OCI-LY7 (cell line): ENCODE measurements around the gene SCN5A. TPM values are rescaled to one million over a fixed set of nuclear protein-coding genes. Genes with fewer than 3 reads are reported as not detected.

Experiments
- BruUV-seq: library from RNA; stranded (reverse); fragments of 400-500 nt; replicated peaks from 2 replicates; lab custom pipeline; 2021; lab: Mats Ljungman, UMichigan
- CTCF ChIA-PET: fragments of 300-600 bp; sonication (Branson Sonifier 250); formaldehyde crosslinking; loops from one replicate; lab custom pipeline; 2022; ENCODE audit warnings: antibody characterized with exemption; ENCODE audit not compliant: unreplicated experiment; lab: Charles Lee
- POLR2A ChIA-PET: fragments of 300-600 bp; sonication (Branson Sonifier 250); formaldehyde crosslinking; loops from one replicate; lab custom pipeline; 2022; ENCODE audit warnings: antibody characterized with exemption; lab: Charles Lee
- DNase-seq: peaks from one replicate; pipeline ENCODE4 v3.0.0-alpha.2; 2015; ENCODE audit warnings: low spot score
- H2AFZ ChIP-seq: fragments of 200-600 bp; sonication (generic), shearing (Covaris generic); 2 replicates; pipeline ENCODE4 v1.6.1; 2014; ENCODE audit warnings: mild to moderate bottlenecking, antibody characterized with exemption, low read length, moderate library complexity
- H3K27ac ChIP-seq: fragments of 200-600 bp; sonication (generic); 2 replicates; pipeline ENCODE4 v1.5.1; 2014; ENCODE audit warnings: mixed run types, low read depth, mild to moderate bottlenecking, moderate library complexity, low read length, inconsistent platforms; ENCODE audit not compliant: poor library complexity, severe bottlenecking
- H3K36me3 ChIP-seq: fragments of 200-600 bp; sonication (generic); 2 replicates; pipeline ENCODE4 v1.6.1; 2014; ENCODE audit warnings: mild to moderate bottlenecking, antibody characterized with exemption, low read length, moderate library complexity, mixed read lengths; ENCODE audit not compliant: insufficient read depth
- H3K4me1 ChIP-seq: fragments of 200-600 bp; sonication (generic); 2 replicates; pipeline ENCODE4 v1.5.1; 2014; ENCODE audit warnings: mild to moderate bottlenecking, low read length; ENCODE audit not compliant: insufficient read depth, poor library complexity, severe bottlenecking
- H3K4me2 ChIP-seq: fragments of 200-600 bp; sonication (generic); 2 replicates; pipeline ENCODE4 v1.6.1; 2014; ENCODE audit warnings: mild to moderate bottlenecking, low read length
- H3K4me3 ChIP-seq: fragments of 200-600 bp; sonication (generic); 2 replicates; pipeline ENCODE4 v1.5.1; 2014; ENCODE audit warnings: mild to moderate bottlenecking, low read depth, low read length; ENCODE audit not compliant: poor library complexity, severe bottlenecking
- H3K79me2 ChIP-seq: fragments of 200-600 bp; sonication (generic); 2 replicates; pipeline ENCODE4 v1.6.1; 2016; ENCODE audit warnings: low read depth, mild to moderate bottlenecking, low read length, moderate library complexity, mixed read lengths; ENCODE audit not compliant: insufficient read depth
- H3K9me2 ChIP-seq: fragments of 200-600 bp; sonication (generic); 2 replicates; pipeline ENCODE4 v1.6.1; 2016; ENCODE audit warnings: mild to moderate bottlenecking, low read length, mixed read lengths; ENCODE audit not compliant: insufficient read depth
- H3K9me3 ChIP-seq: fragments of 200-600 bp; sonication (generic); 2 replicates; pipeline ENCODE4 v1.6.1; 2014; ENCODE audit warnings: mild to moderate bottlenecking, mixed run types, low read length, mixed read lengths
- H4K20me1 ChIP-seq: fragments of 200-600 bp; sonication (generic); 2 replicates; pipeline ENCODE4 v1.6.1; 2014; ENCODE audit warnings: mild to moderate bottlenecking, antibody characterized with exemption, low read length, moderate library complexity, mixed read lengths; ENCODE audit not compliant: insufficient read depth
- CTCF ChIP-seq: fragments of 200-600 bp; sonication (generic); conservative IDR thresholded peaks from 2 replicates; pipeline ENCODE4 v1.5.1; 2014; ENCODE audit warnings: mild to moderate bottlenecking, antibody characterized with exemption, low read length, moderate library complexity, mixed read lengths
- EZH2phosphoT487 ChIP-seq: fragments of 200-600 bp; sonication (generic); IDR thresholded peaks from 2 replicates; pipeline ENCODE4 v1.6.1; 2018; ENCODE audit warnings: low read depth, borderline replicate concordance, mild to moderate bottlenecking, mixed run types, antibody characterized with exemption, low read length, moderate library complexity, mixed read lengths
- intact Hi-C: fragments of 100-400 bp; cut with micrococcal nuclease; formaldehyde crosslinking; loops from one replicate; pipeline ENCODE4 v1.10.0; 2022; ENCODE audit not compliant: unreplicated experiment
- total RNA-seq, 2 experiments: library from RNA; depleted of rRNA in 1 of 2; stranded (reverse); fragments of >200 nt in 1 of 2; shearing (Covaris generic) in 1 of 2; gene quantifications; 2 replicates each; pipeline ENCODE4 v1.2.3, GENCODE V29; 2014 to 2022

SCN5A gene
- total RNA-seq, 2 experiments from 2014 or later: not detected

DNA sequence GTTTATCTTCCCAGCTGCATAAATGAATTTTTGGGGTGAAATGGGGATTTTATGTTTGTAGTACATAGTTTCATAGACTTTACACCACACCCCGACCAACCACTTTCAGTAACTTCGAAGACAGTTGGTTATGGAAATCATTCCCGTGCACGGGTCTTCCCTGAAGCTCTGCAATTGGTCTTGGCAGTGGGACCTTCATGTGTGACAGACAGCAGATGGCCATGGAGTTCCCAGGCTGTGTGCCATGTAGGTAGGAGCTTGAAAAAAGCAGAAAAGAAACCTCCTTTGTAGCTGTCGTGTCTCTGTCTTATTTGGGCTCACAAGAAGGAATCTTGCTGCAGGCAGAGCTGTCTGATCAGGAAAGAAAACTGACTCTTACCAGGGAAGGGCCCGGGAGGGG, 127.5 kb downstream of the SCN5A start:
- no peak overlapping the region for H2AFZ ChIP-seq
- no peak overlapping the region for H3K27ac ChIP-seq
- no peaks in the 10 kb centered on the region for H3K79me2 ChIP-seq
- peaks cover 70% of the 10 kb centered on the region for H3K36me3 ChIP-seq
- DNase-seq: no peak
- intact Hi-C loops: loop anchor here (5.0 kb wide), 1 partner anchor 475 kb away; no protein-coding TSS in a partner anchor
- H4K20me1 ChIP-seq: no peaks in the 10 kb centered on the region
- POLR2A ChIA-PET: interaction anchor here (0.9 to 1.3 kb wide), 3 partner anchors 15 to 374 kb away, joined by 3 read pairs; no protein-coding TSS in a partner anchor
- CTCF ChIA-PET: interaction anchor here (0.6 to 1.2 kb wide), 2 partner anchors 14 to 26 kb away, joined by 3 to 4 read pairs; partner anchors contain the start of gene EXOG
- no peaks in the 10 kb centered on the region for H3K4me1 ChIP-seq
- H3K4me2 ChIP-seq: no peak overlapping the region
- BruUV-seq: no TSS peak
- H3K9me2 ChIP-seq: no peaks in the 10 kb centered on the region
- H3K9me3 ChIP-seq: no peaks in the 10 kb centered on the region
- TF ChIP-seq EZH2phosphoT487: no peak
- TF ChIP-seq CTCF: no peak
- no peak overlapping the region for H3K4me3 ChIP-seq

DNA sequence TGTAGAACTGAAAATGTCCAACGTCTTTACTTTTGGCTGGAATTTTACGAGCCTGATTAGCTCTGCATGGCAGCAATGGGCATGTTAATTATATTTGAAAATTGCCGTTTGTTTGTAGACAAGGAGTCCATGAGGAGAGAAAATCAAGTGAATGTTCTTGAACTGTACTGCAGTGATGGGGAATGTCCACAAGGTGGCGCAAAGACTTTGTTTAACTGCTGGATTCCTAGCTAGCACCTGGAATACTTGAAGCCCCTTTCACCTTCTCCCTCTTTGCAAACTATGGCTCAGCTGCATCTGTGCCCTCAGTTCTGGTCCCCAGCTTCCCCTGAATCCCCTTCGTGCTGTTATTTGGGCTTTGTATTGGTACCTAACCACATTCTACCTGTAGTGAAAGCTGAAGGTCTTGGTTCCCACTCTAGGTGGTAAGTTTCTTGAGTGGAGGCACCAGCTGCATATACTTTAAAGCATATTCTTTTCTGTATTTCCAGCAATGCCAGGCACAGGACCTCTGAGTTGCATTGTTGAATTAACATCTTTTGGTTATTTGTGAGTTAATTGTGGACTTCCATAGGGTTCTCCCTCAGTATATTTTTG, 128.0 kb downstream of the SCN5A start:
- H3K9me3 ChIP-seq: no peaks in the 10 kb centered on the region
- H4K20me1 ChIP-seq: no peaks in the 10 kb centered on the region
- POLR2A ChIA-PET: interaction anchor here (0.9 to 1.3 kb wide), 3 partner anchors 14 to 374 kb away, joined by 3 read pairs; no protein-coding TSS in a partner anchor
- intact Hi-C loops: loop anchor here (1.0 to 5.0 kb wide), 2 partner anchors 134 to 476 kb away; no protein-coding TSS in a partner anchor
- peak; percentile 68 for DNase-seq
- no peaks in the 10 kb centered on the region for H3K4me1 ChIP-seq
- CTCF ChIA-PET: interaction anchor here (0.6 to 1.2 kb wide), 2 partner anchors 13 to 25 kb away, joined by 3 to 4 read pairs; partner anchors contain the start of gene EXOG
- peaks cover 65% of the 10 kb centered on the region for H3K36me3 ChIP-seq
- H3K9me2 ChIP-seq: no peaks in the 10 kb centered on the region
- no peak overlapping the region for H3K4me3 ChIP-seq
- no peaks in the 10 kb centered on the region for H3K79me2 ChIP-seq
- no peak overlapping the region for H3K27ac ChIP-seq
- H3K4me2 ChIP-seq: no peak overlapping the region
- peak; percentile 96 for TF ChIP-seq CTCF
- no peak for TF ChIP-seq EZH2phosphoT487
- BruUV-seq: no TSS peak
- H2AFZ ChIP-seq: no peak overlapping the region

DNA sequence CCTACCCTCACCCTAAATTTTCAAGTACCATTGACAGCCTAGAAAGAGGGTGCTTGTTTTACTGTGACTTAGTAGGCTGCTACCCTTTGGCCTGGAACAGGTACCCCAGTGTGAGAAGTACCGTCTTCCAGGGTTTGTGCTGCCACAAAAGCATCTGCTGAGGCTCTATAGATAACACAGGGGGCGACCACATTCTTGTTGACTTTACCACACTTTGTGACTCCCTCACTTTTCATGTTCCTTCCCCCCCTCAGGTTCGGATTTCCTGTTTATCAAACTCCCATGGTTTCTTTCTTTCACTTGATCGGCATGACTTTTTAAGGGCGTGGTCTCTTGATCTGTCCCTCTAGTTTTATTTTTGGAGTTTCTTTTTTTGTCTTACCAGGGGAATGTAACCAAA, 129.8 kb downstream of the SCN5A start:
- H3K4me1 ChIP-seq: no peaks in the 10 kb centered on the region
- no peak overlapping the region for H2AFZ ChIP-seq
- intact Hi-C loops: loop anchor here (5.0 kb wide), 1 partner anchor 478 kb away; no protein-coding TSS in a partner anchor
- ChIA-PET POLR2A (interaction anchor here (0.5 kb wide), 1 partner anchor 1184 kb away, joined by 5 read pairs; no protein-coding TSS in a partner anchor), CTCF (no interaction called here)
- DNase-seq: no peak
- TF ChIP-seq EZH2phosphoT487: no peak
- TF ChIP-seq CTCF: no peak
- H3K4me2 ChIP-seq: no peak overlapping the region
- no peak overlapping the region for H3K4me3 ChIP-seq
- no TSS peak for BruUV-seq
- H3K9me3 ChIP-seq: no peaks in the 10 kb centered on the region
- no peaks in the 10 kb centered on the region for H3K79me2 ChIP-seq
- no peak overlapping the region for H3K27ac ChIP-seq
- H3K36me3 ChIP-seq: peaks cover 56% of the 10 kb centered on the region
- no peaks in the 10 kb centered on the region for H4K20me1 ChIP-seq
- H3K9me2 ChIP-seq: no peaks in the 10 kb centered on the region
